Left renal cortex interstitium (tissue), 4 donors: ENCODE measurements around the gene SSH3. TPM values are rescaled to one million over a fixed set of nuclear protein-coding genes. Genes with fewer than 3 reads are reported as not detected.

ENCODE experiments used
- DNase-seq, 4 donors: peaks; one replicate each; pipeline ENCODE4 v3.0.0-alpha.2; 2013; ENCODE audit warnings: low read depth in 4 of 4, low spot score in 2 of 4, missing footprints in 1 of 4
- polyA plus RNA-seq, 4 donors: library from polyadenylated mRNA; unstranded; fragments of 120-200 nt; gene quantifications; one replicate each; pipeline ENCODE4 v1.2.1, GENCODE V29; 2013; ENCODE audit not compliant: insufficient read length in 4 of 4

Gene SSH3
- polyA plus RNA-seq, 4 donors, result 17.4 to 37.5 (median 28.5) TPM

GRCh38 chr11:67267188-67268080 lies 35.9 kb upstream of the SSH3 start:
- no peak for DNase-seq

GRCh38 chr11:67268081-67268961 lies 35.0 kb upstream of the SSH3 start:
- no peak for DNase-seq

- no peak for DNase-seq
Measured at GRCh38 chr11:67268962-67269268, 34.4 kb upstream of the SSH3 start.

- no peak for DNase-seq
Measured at GRCh38 chr11:67269401-67270255, 33.7 kb upstream of the SSH3 start.

GRCh38 chr11:67270256-67271204 lies 32.8 kb upstream of the SSH3 start:
- peak in 2 of 4 donors; percentile 31 to 53 for DNase-seq

GRCh38 chr11:67271205-67271540 lies 32.2 kb upstream of the SSH3 start:
- no peak for DNase-seq

GRCh38 chr11:67271541-67272284 lies 31.6 kb upstream of the SSH3 start:
- no peak for DNase-seq

GRCh38 chr11:67272327-67273259 lies 30.7 kb upstream of the SSH3 start:
- no peak for DNase-seq

GRCh38 chr11:67273260-67273990 lies 29.9 kb upstream of the SSH3 start:
- DNase-seq, result no peak

- DNase-seq, result no peak
Measured at GRCh38 chr11:67274768-67275605, 28.3 kb upstream of the SSH3 start.

GRCh38 chr11:67275606-67276409 lies 27.5 kb upstream of the SSH3 start:
- no peak for DNase-seq

GRCh38 chr11:67276781-67277230 lies 26.5 kb upstream of the SSH3 start:
- DNase-seq, result no peak

GRCh38 chr11:67277231-67277961 lies 25.9 kb upstream of the SSH3 start:
- peak in 1 of 4 donors; percentile 45 for DNase-seq

- DNase-seq, result no peak
Measured at GRCh38 chr11:67278135-67278938, 25.0 kb upstream of the SSH3 start.
